ENCODE measurements around the gene CDH6. TPM values are rescaled to one million over a fixed set of nuclear protein-coding genes. Genes with fewer than 3 reads are reported as not detected.

CDH6 gene
- total and polyA plus RNA-seq, 10 of the 15 experiments (the other 5 are each of a cell fraction or from before 2014, with no cell fraction given) = 0.01 TPM; not detected in 9

- CTCF ChIA-PET = no interaction called here
- in situ Hi-C loops (cut with MboI) (no loop called here), intact Hi-C loops (cut with micrococcal nuclease; ENCODE audit: unreplicated experiment) (no loop called here)
- no peak for DNase-seq (ENCODE audit: low read depth, low spot score)
- TF ChIP-seq TARDBP (IDR thresholded peaks at IDR 0.05; ENCODE audit: borderline replicate concordance) = no peak
- TF ChIP-seq MEF2B (IDR thresholded peaks at IDR 0.05; ENCODE audit: partially characterized antibody, poor library complexity, severe bottlenecking) = no peak
- no peak for TF ChIP-seq ZZZ3 (IDR thresholded peaks at IDR 0.05; ENCODE audit: control insufficient read depth, insufficient read length, low read depth)
- no peak for TF ChIP-seq SMAD5 (IDR thresholded peaks at IDR 0.05; ENCODE audit: low read depth)
- TF ChIP-seq ZBTB4 (CRISPR knock-in tag; IDR thresholded peaks at IDR 0.05) = no peak
- no peak for TF ChIP-seq SMC3 (IDR thresholded peaks at IDR 0.05; ENCODE audit: borderline replicate concordance, low read length)
- TF ChIP-seq SMAD1 (IDR thresholded peaks at IDR 0.05; ENCODE audit: low read depth, partially characterized antibody) = no peak
- TF ChIP-seq CBFB (IDR thresholded peaks at IDR 0.05; ENCODE audit: low read depth) = no peak
- TF ChIP-seq HDAC2 (IDR thresholded peaks at IDR 0.05) = no peak
- TF ChIP-seq FOXM1 (IDR thresholded peaks at IDR 0.05; ENCODE audit: low read depth, low read length) = no peak
- TF ChIP-seq ZNF274 (IDR thresholded peaks at IDR 0.05; ENCODE audit: insufficient read depth, insufficient read length) = no peak
- TF ChIP-seq HCFC1 (IDR thresholded peaks at IDR 0.05; ENCODE audit: low read length) = no peak
- Histone ChIP-seq H3K4me3 (no peak overlapping the region), H3K79me2 (ENCODE audit: control insufficient read depth, insufficient read depth, low read length) (no peaks in the 10 kb centered on the region), H2AFZ (ENCODE audit: control insufficient read depth, low read depth, low read length) (no peak overlapping the region), H3K4me2 (ENCODE audit: control insufficient read depth, insufficient read depth) (no peak overlapping the region), H3K27me3 (replicated peaks in 1 of 2; ENCODE audit: control insufficient read depth in 2 of 2, insufficient read depth in 2 of 2, low read length in 1 of 2) (no peaks in the 10 kb centered on the region), H3K9me3 (replicated peaks; ENCODE audit: control insufficient read depth, insufficient read depth, low read length) (no peaks in the 10 kb centered on the region), H4K20me1 (ENCODE audit: control insufficient read depth, insufficient read depth) (no peaks in the 10 kb centered on the region), H3K4me1 (ENCODE audit: control insufficient read depth, insufficient read depth, low read length) (no peaks in the 10 kb centered on the region), H3K27ac (ENCODE audit: control insufficient read depth, insufficient read depth) (no peak overlapping the region), H3K36me3 (ENCODE audit: control insufficient read depth in 2 of 2, insufficient read depth in 2 of 2, low read length in 1 of 2) (no peaks in the 10 kb centered on the region), H3K9ac (ENCODE audit: control insufficient read depth, insufficient read depth, low read length) (no peak overlapping the region)
- 35% methylated on average over 1 of the region's 1 CpG for WGBS (ENCODE audit: insufficient coverage, insufficient replicate concordance, low lambda C conversion rate, missing lambda C conversion rate)
- FAIRE-seq = no peak
- POLR2A ChIA-PET = no interaction called here
- no peak for ATAC-seq
- RAD21 ChIA-PET (ENCODE audit: unreplicated experiment) = no interaction called here
- SMC1A ChIA-PET (ENCODE audit: uncharacterized antibody, unreplicated experiment) = no interaction called here
- no TSS peak for BruUV-seq (replicated peaks)
Measured at GRCh38 chr5:31350395-31350794, 156.9 kb downstream of the CDH6 start.
